GM21529 (cell line): Measurements from ENCODE around the gene SPDYE3.
"Not testable (repeated sequence)": the region's sequence is repeated elsewhere in the genome, so short reads cannot be mapped to it uniquely, and the experiment has no call there.

Source experiments
- ATAC-seq: cut with Tn5 transposase; IDR thresholded peaks from one replicate; pipeline ENCODE4 v1.9.1; 2021; ENCODE audit not compliant: unreplicated experiment

SPDYE3 gene

DNA sequence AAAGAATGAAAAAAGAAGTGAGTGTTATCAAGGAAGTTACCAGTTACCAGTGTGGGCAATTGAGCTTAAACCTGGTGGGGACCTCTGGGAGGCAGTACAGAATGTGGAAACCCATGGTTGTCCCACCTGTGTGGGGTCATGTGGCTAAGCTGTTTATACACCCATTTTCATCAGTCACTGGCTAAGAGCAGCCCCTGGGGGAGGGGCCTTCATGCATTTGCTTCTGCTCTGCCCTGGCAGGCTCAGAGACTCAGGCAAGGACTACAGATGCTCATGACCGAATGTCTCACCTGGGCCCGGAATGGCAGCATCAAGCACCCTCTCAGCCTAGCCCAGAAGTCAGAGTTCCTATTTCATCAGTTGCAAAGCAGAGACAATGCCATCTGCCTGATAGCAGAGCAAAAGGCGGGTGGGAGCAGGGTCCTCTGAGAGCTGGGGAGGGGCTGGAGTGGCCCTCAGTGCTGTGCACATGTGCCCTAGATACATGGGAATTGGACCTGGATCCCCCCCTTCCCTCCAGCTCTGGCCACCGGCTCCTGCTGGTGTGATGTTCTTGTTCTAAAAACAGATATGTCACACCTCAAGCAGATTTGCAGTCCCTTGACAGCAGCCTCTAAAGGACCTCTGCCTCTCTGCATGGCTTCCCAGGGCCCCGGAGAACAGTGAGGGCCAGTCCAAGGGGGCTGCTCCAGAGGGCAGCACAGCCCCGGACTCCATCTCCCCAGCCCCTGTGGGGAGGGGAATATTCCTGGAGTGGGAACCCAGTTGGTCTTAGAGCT, 20.1 kb upstream of the SPDYE3 start:
- ATAC-seq = not testable (repeated sequence)

DNA sequence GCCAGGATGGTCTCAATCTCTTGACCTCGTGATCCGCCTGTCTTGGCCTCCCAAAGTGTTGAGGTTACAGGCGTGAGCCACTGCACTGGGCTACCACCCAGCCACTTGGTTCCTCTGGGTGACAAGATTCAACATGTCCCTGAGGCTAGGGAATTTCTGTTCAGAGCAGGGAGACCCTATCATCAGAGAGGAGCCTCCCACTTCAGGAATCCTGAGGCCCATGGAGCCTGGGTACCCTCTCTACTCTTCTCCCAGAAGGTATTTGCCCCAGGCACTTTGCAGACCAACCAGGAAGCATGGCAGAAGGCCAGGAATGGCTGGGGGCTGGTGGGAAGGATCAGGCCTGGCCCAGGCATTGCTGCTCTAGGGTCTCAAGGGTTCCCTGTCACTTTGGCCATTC, 19.2 kb upstream of the SPDYE3 start:
- ATAC-seq = not testable (repeated sequence)

DNA sequence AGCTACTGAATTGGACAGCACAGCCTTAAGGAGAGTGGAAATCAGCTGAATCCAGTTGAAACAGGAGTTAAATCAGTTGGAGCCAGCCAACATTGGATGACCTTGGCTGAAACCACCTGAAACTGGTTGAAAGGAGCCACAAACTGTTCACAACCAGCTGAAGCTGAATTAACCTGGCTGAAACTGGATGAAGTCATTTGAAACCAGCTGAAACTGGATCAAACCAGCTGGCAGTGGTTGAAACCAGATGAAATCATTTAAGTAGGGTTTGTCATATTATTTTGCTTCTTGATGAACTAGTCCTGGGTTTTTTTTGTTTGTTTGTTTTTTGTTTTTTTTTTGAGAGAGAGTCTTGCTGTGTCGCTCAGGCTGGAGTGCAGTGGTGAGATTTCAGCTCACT, 15.3 kb upstream of the SPDYE3 start:
- not testable (repeated sequence) for ATAC-seq

DNA sequence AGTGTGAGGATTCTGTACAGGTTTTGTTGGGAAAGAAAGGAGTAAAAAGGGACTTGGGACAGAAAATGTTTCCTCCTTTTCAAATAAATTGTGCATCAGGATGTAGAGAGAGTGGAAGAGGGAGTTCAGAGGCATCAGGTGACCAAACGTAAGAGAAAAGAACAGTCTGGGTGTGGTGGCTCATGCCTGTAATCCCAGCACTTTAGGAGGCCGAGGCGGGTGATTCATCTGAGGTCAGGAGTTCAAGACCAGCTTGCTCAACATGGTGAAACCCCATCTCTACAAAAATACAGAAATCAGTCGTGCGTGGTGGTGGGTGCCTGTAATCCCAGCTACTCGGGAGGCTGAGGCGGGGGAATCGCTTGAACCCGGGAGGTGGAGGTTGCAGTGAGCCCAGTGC, 12.2 kb upstream of the SPDYE3 start:
- ATAC-seq = not testable (repeated sequence)

DNA sequence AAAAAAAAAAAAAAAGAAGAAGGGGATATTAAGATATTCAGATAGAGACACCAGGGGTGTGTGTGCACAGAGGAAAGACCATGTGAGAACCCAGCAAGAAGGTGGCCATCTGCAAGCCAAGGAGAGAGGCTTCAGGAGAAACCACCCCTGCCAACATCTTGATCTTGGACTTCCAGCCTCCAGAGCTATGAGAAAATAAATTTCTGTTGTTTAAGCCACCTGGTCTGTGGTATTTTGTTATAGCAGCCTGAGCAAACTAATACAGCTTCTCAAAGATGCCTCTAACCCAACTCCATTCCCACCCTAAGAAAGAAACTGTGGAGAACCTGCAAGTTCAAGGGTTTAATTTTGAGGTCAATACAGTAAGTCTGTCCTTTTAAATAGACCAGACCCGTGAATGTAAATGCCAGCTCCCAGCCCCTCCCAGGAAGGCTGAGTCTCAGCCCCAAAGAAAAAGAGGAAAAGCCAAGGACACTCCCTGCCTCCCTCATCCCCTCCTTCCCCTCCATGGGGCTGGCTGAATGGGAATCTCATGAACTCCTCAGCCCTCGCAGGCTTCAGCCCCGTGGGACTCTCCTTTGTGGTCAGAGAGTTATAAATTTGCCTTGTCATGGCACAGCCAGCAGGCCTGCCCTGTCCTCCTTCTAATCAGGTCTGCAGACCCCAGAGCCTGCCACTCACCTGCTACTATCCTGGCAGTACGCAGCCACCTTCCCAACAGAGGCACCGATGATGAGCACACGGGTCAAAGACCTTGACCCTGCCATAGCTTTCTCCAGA, 9.5 kb upstream of the SPDYE3 start:
- ATAC-seq = not testable (repeated sequence)

DNA sequence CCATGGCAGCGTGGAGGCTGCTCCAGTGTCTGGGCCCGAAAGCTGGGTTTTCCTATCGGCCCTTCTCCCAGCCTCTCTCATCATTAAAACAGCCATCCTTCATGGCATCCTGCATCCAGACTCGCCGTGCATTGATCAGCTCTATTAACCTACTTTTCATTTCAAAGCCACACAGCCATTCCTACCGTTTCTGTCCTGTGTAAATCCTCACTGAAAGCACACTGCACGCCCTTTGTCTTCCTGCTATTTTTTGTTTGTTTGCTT, 8.9 kb upstream of the SPDYE3 start:
- not testable (repeated sequence) for ATAC-seq

DNA sequence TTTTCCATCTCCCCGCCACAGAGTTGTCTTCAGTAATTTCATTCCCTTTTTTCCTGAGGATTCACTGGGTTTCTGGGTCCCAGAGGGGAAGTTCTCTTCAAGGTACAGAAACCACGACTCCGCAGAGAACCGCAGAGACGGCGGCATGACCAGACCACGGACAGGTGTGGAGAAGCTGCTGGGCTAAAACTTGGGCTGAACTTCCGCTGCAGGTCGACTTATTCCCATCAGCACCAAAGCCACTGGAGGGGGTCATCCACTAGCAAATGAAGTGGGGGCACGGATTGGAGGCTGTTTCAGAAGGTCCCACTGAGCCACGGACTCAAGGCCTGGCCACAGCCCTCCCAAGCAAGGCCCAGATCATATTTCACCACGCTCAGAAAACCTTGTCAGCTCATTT, 3.0 kb upstream of the SPDYE3 start:
- ATAC-seq = not testable (repeated sequence)

DNA sequence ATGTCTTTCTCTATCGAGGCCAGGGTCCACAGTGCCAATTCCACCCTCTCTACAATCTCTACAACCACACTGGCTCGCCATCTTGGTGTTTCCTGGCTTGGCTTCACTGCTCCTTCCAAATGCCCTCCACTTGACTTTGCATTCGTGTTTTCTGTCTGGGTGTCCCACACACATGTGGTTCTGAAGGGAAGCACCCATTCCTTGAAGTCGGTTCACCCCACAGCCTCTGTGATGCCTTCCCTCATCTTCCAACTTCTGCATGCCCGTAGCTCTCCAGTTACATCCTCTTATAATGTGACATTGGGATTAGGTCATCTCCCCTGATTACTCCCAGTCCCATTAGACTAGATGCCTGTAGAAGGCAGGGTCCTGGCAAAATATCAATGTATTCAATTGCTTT, 10.8 kb downstream of the SPDYE3 start:
- not testable (repeated sequence) for ATAC-seq

DNA sequence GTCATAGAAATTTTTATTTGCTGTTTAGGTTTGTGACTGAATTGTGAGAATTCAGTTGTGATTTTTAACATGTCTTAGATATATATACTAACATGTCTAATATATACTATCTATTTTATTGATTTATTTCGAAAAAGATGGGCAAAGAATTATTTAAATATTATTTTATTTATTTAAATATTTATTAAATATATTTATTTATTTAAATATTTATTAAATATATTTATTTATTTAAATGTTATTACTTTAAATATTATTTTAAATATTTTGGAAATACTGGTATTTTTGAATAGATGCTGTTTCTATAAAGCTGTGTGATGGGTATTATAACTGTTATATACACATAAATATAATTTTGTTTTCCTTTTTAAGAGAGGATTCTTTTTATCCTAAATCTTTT, 14.1 kb downstream of the SPDYE3 start:
- not testable (repeated sequence) for ATAC-seq

DNA sequence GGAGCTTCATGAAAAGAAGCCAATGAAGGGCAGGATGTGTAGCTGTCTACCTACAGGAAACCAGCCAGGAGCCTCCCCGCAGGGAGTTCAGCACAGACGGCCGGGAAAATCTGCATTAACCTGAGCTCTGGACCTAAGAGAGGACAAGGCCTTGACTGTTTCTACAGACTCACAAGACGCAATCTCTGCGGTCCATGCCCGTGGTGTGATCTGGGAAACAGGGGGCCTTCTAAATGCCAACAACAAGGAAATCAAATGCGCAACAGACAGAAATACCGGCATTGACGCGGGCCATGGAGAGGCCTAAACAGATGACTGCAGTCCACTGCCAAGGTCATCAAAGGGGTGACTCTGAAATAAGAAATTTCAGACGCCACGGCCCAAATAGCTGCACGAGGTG, 16.7 kb downstream of the SPDYE3 start:
- not testable (repeated sequence) for ATAC-seq

DNA sequence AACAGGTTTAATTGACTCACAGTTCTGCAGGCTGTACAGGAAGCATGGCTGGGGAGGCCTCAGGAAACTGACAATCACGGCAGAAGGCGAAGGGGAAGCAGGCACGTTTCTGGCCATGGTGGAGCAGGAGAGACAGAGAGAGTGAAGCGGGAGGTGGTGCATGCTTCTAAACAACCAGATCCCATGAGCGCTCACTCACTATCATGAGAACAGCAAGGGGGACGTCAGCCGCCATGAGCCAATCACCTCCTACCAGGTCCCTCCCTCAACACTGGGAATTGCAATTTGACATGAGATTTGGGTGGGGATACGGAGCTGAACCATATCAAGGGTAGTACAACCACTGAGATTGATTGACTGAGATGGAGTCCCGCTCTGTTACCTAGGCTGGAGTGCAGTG, 18.2 kb downstream of the SPDYE3 start:
- not testable (repeated sequence) for ATAC-seq

DNA sequence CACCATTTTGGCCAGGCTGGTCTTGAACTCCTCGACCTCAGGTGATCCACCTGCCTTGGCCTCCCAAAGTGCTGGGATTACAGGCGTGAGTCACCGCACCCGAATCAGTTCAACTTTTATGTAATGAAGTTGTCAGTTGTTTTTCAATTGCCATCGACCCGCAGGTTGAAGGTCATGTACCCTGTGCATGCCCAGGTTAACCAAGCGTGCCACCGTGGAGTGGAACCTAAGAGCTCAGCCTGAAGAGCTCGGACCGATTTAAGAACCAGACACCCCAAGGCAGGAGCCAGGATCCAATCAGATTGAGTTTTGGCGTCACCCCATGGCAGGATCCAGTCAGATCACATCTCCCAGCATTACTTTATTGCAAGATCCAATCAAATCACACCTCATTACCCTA, 19.4 kb downstream of the SPDYE3 start:
- ATAC-seq = not testable (repeated sequence)

DNA sequence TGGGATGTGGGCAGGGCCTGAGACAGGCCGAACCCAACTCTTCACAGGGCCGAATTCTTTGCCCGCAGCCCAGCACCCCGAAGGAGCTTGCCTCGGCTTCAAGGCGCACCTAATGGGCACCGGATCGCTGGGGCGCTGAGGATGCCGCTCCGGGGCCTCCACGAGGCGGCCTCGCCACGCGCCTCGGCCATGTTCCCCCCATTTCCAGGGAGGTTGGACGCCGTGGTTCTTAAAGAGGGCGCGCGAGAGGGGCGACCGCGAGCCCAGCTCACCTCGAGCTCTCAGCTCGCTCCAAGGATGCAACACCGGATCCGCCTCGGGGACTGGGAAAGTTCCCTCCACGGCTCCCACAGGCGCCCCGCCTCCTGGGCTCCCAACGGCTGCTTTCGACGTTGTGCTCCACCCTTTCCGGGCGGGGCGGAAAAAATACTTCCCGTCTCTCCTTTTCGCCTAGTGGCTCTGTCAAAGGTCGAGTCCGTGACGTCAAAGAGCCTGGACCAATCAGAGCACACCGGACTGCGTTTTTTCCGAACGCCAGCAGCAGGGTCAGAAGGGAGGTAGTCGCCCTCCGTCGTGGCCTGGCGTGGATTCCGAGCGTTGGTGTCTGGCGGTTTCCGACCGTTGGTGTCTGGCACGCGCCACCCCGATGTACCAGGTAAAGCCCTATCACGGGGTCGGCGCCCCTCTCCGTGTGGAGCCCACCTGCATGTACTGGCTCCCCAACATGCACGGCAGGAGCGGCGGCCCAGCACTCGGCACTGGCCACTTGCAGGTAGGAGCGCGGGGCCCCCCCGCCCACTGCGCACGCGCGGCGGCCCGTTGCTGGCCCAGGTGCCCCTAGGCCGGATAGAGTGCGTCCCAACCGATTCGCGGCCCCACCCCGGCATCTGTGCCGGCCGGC, 28.3 kb downstream of the SPDYE3 start:
- ATAC-seq = peak; percentile 95

DNA sequence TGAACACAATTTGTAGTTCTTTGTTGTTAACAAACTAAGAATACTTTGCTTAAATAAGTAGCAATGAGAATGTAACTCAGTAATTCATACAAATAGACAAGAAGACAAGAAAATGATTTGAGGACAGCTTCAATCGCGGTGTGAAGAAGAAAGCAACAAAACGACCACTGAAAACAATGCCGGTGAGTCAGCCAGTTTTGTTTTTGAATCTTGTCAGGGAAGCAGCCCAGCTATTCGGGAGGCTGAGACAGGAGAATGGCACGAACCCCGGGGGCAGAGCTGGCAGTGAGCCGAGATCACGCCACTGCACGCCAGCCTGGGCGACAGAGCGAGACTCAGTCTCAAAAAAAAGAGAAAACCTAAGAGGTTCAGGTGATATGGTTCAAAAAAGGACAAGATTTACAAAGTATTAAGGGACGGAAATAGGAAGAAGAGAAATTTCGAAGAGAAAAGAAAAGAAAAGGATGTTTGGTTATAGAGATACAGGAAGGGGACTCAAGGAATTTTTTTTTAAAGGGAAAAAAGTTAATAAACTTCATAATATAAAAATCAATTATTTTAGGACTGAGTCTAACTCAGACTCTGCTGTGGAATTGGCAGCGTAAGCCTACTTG, 30.7 kb downstream of the SPDYE3 start:
- ATAC-seq = not testable (repeated sequence)

DNA sequence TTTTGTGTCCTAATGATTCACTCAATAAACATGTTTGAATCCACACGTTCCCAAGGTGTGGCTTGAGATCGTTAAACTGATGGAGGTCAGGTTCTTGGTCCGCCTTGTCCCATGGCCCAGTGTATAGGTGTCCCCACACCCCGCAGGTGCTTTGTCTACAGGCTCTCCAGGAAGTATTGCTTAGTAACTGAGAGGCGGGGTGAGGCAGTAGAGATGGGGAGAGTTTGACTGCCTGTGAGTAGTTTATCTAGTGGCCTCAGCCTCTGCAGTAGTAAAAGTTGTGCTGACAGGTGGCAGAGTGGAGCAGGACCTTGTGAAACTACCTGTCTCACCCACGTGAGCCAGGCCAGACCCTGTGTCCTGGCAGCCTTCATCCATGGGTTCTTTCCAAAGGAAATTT, 33.8 kb downstream of the SPDYE3 start:
- ATAC-seq = not testable (repeated sequence)

DNA sequence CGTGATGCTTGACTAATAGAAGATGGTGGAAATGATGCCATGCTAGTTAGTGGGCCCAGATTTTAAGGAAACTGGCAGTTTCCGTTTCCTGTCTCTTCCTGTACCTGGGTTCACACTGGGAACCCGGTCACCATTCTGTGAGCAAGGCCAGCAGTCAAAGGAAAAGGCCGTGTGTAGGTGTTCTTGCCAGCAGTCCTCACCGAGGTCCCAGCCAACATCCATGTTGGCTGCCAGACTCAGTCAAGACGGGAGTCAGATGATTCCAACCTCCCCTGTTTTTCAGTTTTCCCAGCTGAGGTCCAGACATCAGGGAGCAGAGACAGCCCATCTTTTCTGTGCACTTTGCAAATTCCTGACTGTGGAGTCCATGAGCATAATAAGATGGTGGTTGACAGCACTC, 35.3 kb downstream of the SPDYE3 start:
- ATAC-seq = no peak

DNA sequence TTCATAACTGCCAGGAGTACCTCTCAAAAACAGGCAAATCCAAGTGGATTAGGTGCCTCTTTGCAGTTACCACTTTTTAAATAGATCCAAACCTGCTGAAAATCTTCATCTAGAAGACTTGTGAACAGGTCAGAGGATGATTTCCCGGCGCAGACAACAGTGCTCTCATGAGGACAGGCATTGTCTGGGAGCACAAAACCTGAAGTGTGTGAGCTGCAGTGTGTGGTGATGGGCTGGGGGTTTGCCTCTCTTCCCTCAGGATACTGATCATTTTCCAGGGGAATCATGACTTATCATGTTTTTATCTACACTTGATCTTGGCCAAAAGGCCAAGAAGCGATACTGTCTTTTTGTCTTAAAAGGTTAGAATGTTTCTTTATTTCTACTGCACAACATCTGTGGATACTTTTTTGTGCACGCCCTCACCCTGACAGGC, 36.6 kb downstream of the SPDYE3 start:
- not testable (repeated sequence) for ATAC-seq

DNA sequence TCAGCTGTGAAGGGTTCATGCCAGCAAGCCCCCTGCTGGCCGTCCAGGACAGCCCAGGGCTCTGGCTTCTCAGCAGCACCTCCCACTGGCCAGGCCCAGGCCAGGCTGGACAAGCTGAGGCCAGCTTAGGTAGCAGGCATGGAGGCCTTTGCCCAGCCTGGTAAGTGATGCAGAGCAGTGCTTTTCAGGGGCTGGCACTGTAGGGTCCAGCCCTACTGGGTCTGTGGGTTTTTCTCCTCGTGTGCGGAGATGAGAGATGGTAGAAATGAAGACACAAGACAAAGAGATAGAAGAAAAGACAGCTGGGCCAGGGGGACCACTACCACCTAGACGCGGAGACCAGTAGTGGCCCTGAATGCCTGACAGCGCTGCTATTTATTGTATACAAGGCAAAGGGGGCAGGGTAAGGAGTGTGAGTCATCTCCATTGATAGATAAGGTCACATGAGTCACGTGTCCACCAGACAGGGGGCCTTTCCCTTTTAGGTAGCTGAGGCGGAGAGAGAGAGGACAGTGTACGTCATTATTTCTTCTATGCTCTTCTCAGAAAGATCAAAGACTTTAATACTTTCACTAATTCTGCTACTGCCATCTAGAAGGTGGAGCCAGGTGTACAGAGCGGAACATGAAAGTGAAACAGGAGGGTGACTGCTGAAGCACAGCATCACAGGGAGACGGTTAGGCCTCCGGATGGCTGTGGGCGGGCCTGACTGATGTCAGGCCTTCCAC, 37.2 kb downstream of the SPDYE3 start:
- ATAC-seq = peak; percentile 81

DNA sequence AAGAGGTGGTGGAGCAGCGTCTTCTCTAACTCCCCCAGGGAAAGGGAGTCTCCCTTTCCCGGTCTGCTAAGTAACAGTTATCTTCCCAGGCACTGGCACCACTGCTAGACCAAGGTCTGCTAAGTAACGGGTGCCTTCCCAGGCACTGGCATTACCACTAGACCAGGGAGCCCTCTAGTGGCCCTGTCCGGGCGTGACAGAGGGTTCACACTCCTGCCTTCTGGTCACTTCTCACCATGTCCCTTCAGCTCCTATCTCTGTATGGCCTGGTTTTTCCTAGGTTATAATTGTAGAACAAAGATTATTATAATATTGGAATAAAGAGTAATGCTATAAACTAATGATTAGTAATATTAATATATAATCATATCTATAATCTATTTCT, 37.8 kb downstream of the SPDYE3 start:
- peak; percentile 38 for ATAC-seq

DNA sequence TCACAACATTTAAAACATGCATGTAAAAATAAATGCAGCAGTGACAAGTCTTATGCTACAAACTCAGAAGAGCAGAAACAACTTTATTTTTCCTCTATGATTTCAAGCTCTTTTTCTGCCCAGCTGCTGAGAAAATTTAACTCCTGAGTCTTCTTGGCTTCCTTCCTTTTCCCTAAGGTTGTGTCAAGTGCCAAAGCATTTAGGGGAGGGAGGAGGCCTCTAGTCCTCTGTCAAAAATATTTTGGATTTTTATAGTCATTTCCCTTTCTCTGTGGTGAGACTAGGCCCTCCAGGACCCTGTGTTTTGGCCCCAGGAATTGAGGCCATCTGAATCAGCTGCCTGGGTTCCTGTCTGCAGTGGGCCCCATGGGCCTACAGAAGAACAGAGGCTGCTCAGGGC, 39.4 kb downstream of the SPDYE3 start:
- no peak for ATAC-seq
